HCT116 (cell line): ENCODE data around the gene DYNC1I1. TPM values are rescaled to one million over a fixed set of nuclear protein-coding genes. Genes with fewer than 3 reads are reported as not detected.

ENCODE experiments used
- ATAC-seq: fragments of 200-7000 bp; cut with Tn5 transposase; 2 replicates; pipeline ENCODE4 v1.9.1; 2020; ENCODE audit warnings: mild to moderate bottlenecking, moderate library complexity
- BruUV-seq: library from RNA; stranded (reverse); fragments of 400-500 nt; replicated peaks from 2 replicates; lab custom pipeline; 2021; lab: Mats Ljungman, UMichigan
- CTCF ChIA-PET: fragments of 300-600 bp; sonication (Branson Sonifier 250); formaldehyde crosslinking; loops from one replicate; lab custom pipeline; 2021; ENCODE audit warnings: antibody characterized with exemption; lab: Charles Lee
- POLR2A ChIA-PET: fragments of 300-600, 350-600 bp; sonication (Branson Sonifier 250); formaldehyde crosslinking; loops from one replicate; lab custom pipeline; 2021; ENCODE audit warnings: antibody characterized with exemption; lab: Charles Lee
- RAD21 ChIA-PET, 2 experiments: fragments of 300-600 bp; sonication (Branson Sonifier 250); formaldehyde crosslinking; loops; one replicate each; lab custom pipeline; 2023; ENCODE audit warnings: low total read pairs in 2 of 2; ENCODE audit not compliant: uncharacterized antibody in 2 of 2, unreplicated experiment in 2 of 2, low non-redundant PET in 1 of 2; lab: Charles Lee
- DNase-seq: peaks from one replicate; pipeline ENCODE4 v3.0.0-alpha.2; 2010; ENCODE audit warnings: low read depth, low spot score
- H2AFZ ChIP-seq: fragments of 200-600 bp; shearing (Covaris generic), sonication (generic); 2 replicates; pipeline ENCODE4 v1.6.1; 2017; ENCODE audit warnings: low read depth, mixed run types, mixed read lengths, antibody characterized with exemption, low read length; ENCODE audit not compliant: poor library complexity, severe bottlenecking
- H3K27ac ChIP-seq: 2 replicates; pipeline ENCODE4 v1.5.1; 2012; ENCODE audit warnings: low read depth, low read length
- H3K27me3 ChIP-seq: fragments of 200-600 bp; sonication (generic); 2 replicates; pipeline ENCODE4 v1.6.1; 2016; ENCODE audit warnings: mixed run types, low read length, mixed read lengths; ENCODE audit not compliant: insufficient read depth
- H3K36me3 ChIP-seq, 2 experiments: fragments of 200-500 bp in 1 of 2; fragments of 200-600 bp in 1 of 2; sonication (Bioruptor generic) in 1 of 2; sonication (generic) in 1 of 2; 2 replicates each; pipeline versions ENCODE4 v1.5.1 to v1.6.1; 2014 to 2016; ENCODE audit warnings: low read length in 2 of 2, inconsistent platforms in 1 of 2, mixed read lengths in 1 of 2, mixed run types in 1 of 2; ENCODE audit not compliant: insufficient read depth in 2 of 2, control insufficient read depth in 1 of 2
- H3K4me1 ChIP-seq, 2 experiments: fragments of 200-600 bp in 1 of 2; sonication (generic) in 1 of 2; 2 replicates each; pipeline versions ENCODE4 v1.5.1 to v1.6.1; 2012 to 2017; ENCODE audit warnings: low read length in 2 of 2, inconsistent platforms in 1 of 2, mild to moderate bottlenecking in 1 of 2, mixed read lengths in 1 of 2, mixed run types in 1 of 2, moderate library complexity in 1 of 2; ENCODE audit not compliant: insufficient read depth in 2 of 2, control insufficient read depth in 1 of 2
- H3K4me2 ChIP-seq: fragments of 200-600 bp; sonication (generic); 2 replicates; pipeline ENCODE4 v1.6.1; 2017; ENCODE audit warnings: mixed run types, low read length, mixed read lengths
- H3K4me3 ChIP-seq, 2 experiments: fragments of 200-600 bp in 1 of 2; sonication (generic) in 1 of 2; replicated peaks in 1 of 2; 2 replicates each; pipeline ENCODE4 v1.5.1; 2011 to 2016; ENCODE audit warnings: low read length in 2 of 2, control low read depth in 1 of 2, low read depth in 1 of 2, mild to moderate bottlenecking in 1 of 2, mixed read lengths in 1 of 2, mixed run types in 1 of 2
- H3K79me2 ChIP-seq: fragments of 200-600 bp; sonication (generic); 2 replicates; pipeline ENCODE4 v1.6.1; 2017; ENCODE audit warnings: mild to moderate bottlenecking, mixed run types, low read length, moderate library complexity, mixed read lengths; ENCODE audit not compliant: insufficient read depth
- H3K9ac ChIP-seq: fragments of 200-600 bp; sonication (generic); 2 replicates; pipeline ENCODE4 v1.6.1; 2016; ENCODE audit warnings: low read length, mixed read lengths
- H3K9me2 ChIP-seq: fragments of 200-600 bp; sonication (generic), shearing (Covaris generic); 2 replicates; pipeline ENCODE4 v1.6.1; 2017; ENCODE audit warnings: mixed run types, mild to moderate bottlenecking, moderate library complexity; ENCODE audit not compliant: insufficient read depth
- H3K9me3 ChIP-seq, 2 experiments: fragments of 200-500 bp in 1 of 2; fragments of 200-600 bp in 1 of 2; sonication (Bioruptor generic) in 1 of 2; sonication (generic) in 1 of 2; 2 replicates each; pipeline ENCODE4 v1.6.1; 2014 to 2017; ENCODE audit warnings: low read length in 2 of 2, mixed read lengths in 2 of 2, inconsistent platforms in 1 of 2, low read depth in 1 of 2, mild to moderate bottlenecking in 1 of 2, mixed run types in 1 of 2, moderate library complexity in 1 of 2; ENCODE audit not compliant: control insufficient read depth in 1 of 2, insufficient read depth in 1 of 2
- H4K20me1 ChIP-seq: fragments of 200-600 bp; sonication (generic), shearing (Covaris generic); 2 replicates; pipeline ENCODE4 v1.6.1; 2017; ENCODE audit warnings: mixed run types, mild to moderate bottlenecking, moderate library complexity; ENCODE audit not compliant: insufficient read depth
- CEBPB ChIP-seq: IDR thresholded peaks from 2 replicates; pipeline ENCODE4 v1.6.1; 2012; ENCODE audit warnings: low read depth
- EZH2 ChIP-seq: fragments of 200-600 bp; sonication (generic); IDR thresholded peaks from 2 replicates; pipeline ENCODE4 v1.6.1; 2017; ENCODE audit warnings: antibody characterized with exemption, mixed run types
- JUND ChIP-seq: IDR thresholded peaks from 2 replicates; pipeline ENCODE4 v1.6.1; 2012
- POLR2AphosphoS5 ChIP-seq: IDR thresholded peaks from 2 replicates; pipeline ENCODE4 v1.6.1; 2011; ENCODE audit warnings: mild to moderate bottlenecking, low read depth, low read length, moderate library complexity
- SP1 ChIP-seq: IDR thresholded peaks from 2 replicates; pipeline ENCODE4 v1.6.1; 2012; ENCODE audit warnings: low read depth
- SRF ChIP-seq: IDR thresholded peaks from 2 replicates; pipeline ENCODE4 v1.6.1; 2012; ENCODE audit warnings: low read depth
- YY1 ChIP-seq: IDR thresholded peaks from 2 replicates; pipeline ENCODE4 v1.6.1; 2011; ENCODE audit warnings: low read length, low read depth, moderate library complexity, mild to moderate bottlenecking; ENCODE audit not compliant: insufficient replicate concordance; ENCODE audit errors: extremely low read depth
- ZNF274 ChIP-seq: fragments of 200-500 bp; sonication (Bioruptor generic); IDR thresholded peaks from 2 replicates; pipeline ENCODE4 v1.6.1; 2014; ENCODE audit warnings: mild to moderate bottlenecking, low read depth, low read length, inconsistent platforms
- intact Hi-C: fragments of 100-400 bp; cut with micrococcal nuclease; formaldehyde crosslinking; loops from 2 replicates; pipeline ENCODE4 v1.10.0; 2022
- total RNA-seq: library from RNA; stranded (reverse); gene quantifications from one replicate; pipeline ENCODE4 v1.2.1, GENCODE V29; 2021; ENCODE audit not compliant: unreplicated experiment
- TF ChIP-seq, protein P1 (sequence below): IDR thresholded peaks from 2 replicates; pipeline ENCODE4 v1.6.1; 2012
- TF ChIP-seq, protein P2 (sequence below): IDR thresholded peaks from 2 replicates; pipeline ENCODE4 v1.6.1; 2012
- TF ChIP-seq, protein P3 (sequence below), 3 experiments: fragments of 200-600 bp in 1 of 3; sonication (generic) in 1 of 3; IDR thresholded peaks in 2 of 3; conservative IDR thresholded peaks in 1 of 3; 2 replicates each; pipeline ENCODE4 v1.5.1; 2012 to 2017; ENCODE audit warnings: low read depth in 2 of 3, low read length in 2 of 3, antibody characterized with exemption in 1 of 3, borderline replicate concordance in 1 of 3, control low read depth in 1 of 3, mild to moderate bottlenecking in 1 of 3, mixed read lengths in 1 of 3, mixed run types in 1 of 3, moderate library complexity in 1 of 3; ENCODE audit not compliant: insufficient read depth in 1 of 3

The DYNC1I1 gene
- total RNA-seq, 1 experiment from 2014 or later = not detected

DNA sequence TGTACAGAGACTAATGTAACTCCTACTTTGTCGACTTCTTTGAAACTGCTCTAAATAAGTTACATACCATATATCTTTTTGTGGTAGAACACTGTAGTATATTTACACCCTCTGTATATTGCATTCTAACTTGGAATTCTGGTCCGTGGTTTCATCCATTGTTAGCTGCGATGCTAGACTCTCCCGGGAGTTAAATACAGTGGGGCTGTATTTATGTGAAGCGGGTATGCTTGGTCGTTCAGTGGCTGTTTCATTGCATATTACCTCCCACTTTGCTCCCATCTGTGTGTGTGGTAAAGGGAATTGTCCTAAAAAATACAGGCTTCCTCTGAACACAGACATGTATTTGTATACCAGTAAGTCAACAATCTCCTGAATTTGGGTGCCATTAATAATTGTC, 318.4 kb downstream of the DYNC1I1 start:
- H3K27me3 ChIP-seq = peaks cover 57% of the 10 kb centered on the region
- POLR2A ChIA-PET = no interaction called here
- H3K4me1 ChIP-seq = no peaks in the 10 kb centered on the region
- H3K36me3 ChIP-seq = no peaks in the 10 kb centered on the region
- H3K79me2 ChIP-seq = no peaks in the 10 kb centered on the region
- no TSS peak for BruUV-seq
- DNase-seq = no peak
- TF ChIP-seq SRF = no peak
- TF ChIP-seq, protein P1, sequence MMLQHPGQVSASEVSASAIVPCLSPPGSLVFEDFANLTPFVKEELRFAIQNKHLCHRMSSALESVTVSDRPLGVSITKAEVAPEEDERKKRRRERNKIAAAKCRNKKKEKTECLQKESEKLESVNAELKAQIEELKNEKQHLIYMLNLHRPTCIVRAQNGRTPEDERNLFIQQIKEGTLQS = no peak
- TF ChIP-seq, protein P2, sequence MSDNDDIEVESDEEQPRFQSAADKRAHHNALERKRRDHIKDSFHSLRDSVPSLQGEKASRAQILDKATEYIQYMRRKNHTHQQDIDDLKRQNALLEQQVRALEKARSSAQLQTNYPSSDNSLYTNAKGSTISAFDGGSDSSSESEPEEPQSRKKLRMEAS = no peak
- no peak for TF ChIP-seq EZH2
- no peak for TF ChIP-seq CEBPB
- no peak for TF ChIP-seq SP1
- TF ChIP-seq POLR2AphosphoS5 = no peak
- no peak for TF ChIP-seq ZNF274
- no peak for TF ChIP-seq JUND
- TF ChIP-seq YY1 = no peak
- TF ChIP-seq, protein P3, sequence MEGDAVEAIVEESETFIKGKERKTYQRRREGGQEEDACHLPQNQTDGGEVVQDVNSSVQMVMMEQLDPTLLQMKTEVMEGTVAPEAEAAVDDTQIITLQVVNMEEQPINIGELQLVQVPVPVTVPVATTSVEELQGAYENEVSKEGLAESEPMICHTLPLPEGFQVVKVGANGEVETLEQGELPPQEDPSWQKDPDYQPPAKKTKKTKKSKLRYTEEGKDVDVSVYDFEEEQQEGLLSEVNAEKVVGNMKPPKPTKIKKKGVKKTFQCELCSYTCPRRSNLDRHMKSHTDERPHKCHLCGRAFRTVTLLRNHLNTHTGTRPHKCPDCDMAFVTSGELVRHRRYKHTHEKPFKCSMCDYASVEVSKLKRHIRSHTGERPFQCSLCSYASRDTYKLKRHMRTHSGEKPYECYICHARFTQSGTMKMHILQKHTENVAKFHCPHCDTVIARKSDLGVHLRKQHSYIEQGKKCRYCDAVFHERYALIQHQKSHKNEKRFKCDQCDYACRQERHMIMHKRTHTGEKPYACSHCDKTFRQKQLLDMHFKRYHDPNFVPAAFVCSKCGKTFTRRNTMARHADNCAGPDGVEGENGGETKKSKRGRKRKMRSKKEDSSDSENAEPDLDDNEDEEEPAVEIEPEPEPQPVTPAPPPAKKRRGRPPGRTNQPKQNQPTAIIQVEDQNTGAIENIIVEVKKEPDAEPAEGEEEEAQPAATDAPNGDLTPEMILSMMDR (IDR thresholded peaks at IDR 0.05 in 2 of 3, conservative IDR thresholded peaks at IDR 0.05 in 1 of 3; ENCODE audit: borderline replicate concordance in 1 of 3, insufficient read depth in 1 of 3, low read depth in 2 of 3, low read length in 2 of 3) = no peak
- H3K9ac ChIP-seq = no peak overlapping the region
- H3K27ac ChIP-seq = no peak overlapping the region
- H4K20me1 ChIP-seq = no peaks in the 10 kb centered on the region
- no peaks in the 10 kb centered on the region for H3K9me2 ChIP-seq
- H3K4me2 ChIP-seq = no peak overlapping the region
- H2AFZ ChIP-seq = no peak overlapping the region
- no peaks in the 10 kb centered on the region for H3K9me3 ChIP-seq
- ATAC-seq = no peak
- CTCF ChIA-PET = no interaction called here
- RAD21 ChIA-PET = no interaction called here
- intact Hi-C loops = no loop called here
- H3K4me3 ChIP-seq = no peak overlapping the region
